KMS-11 (cell line): ENCODE measurements around the gene PCGF5.

Source experiments
- H2AFZ ChIP-seq: fragments of 200-600 bp; sonication (generic); 2 replicates; pipeline ENCODE4 v1.6.1; 2016; ENCODE audit warnings: antibody characterized with exemption, mixed run types, low read depth
- H3K27ac ChIP-seq: fragments of 200-600 bp; sonication (generic); 2 replicates; pipeline ENCODE4 v1.6.1; 2016; ENCODE audit warnings: mild to moderate bottlenecking, mixed run types
- H3K27me3 ChIP-seq: fragments of 200-600 bp; sonication (generic); 2 replicates; pipeline ENCODE4 v1.6.1; 2017; ENCODE audit warnings: mild to moderate bottlenecking, low read depth, mixed run types, moderate library complexity; ENCODE audit not compliant: insufficient read depth
- H3K36me3 ChIP-seq: fragments of 200-600 bp; sonication (generic); 2 replicates; pipeline ENCODE4 v1.6.1; 2017; ENCODE audit warnings: mild to moderate bottlenecking, mixed run types; ENCODE audit not compliant: insufficient read depth
- H3K4me1 ChIP-seq: fragments of 200-600 bp; sonication (generic); 2 replicates; pipeline ENCODE4 v1.6.1; 2016; ENCODE audit warnings: mild to moderate bottlenecking, low read depth, mixed run types; ENCODE audit not compliant: poor library complexity, severe bottlenecking
- H3K4me2 ChIP-seq: fragments of 200-600 bp; sonication (generic); 2 replicates; pipeline ENCODE4 v1.7.0; 2016; ENCODE audit warnings: mild to moderate bottlenecking, mixed run types
- H3K4me3 ChIP-seq: fragments of 200-600 bp; sonication (generic); IDR thresholded peaks from 2 replicates; pipeline ENCODE4 v1.6.1; 2017; ENCODE audit warnings: low read depth, low read length, mixed read lengths; ENCODE audit not compliant: insufficient read depth
- H3K79me2 ChIP-seq: fragments of 200-600 bp; sonication (generic); 2 replicates; pipeline ENCODE4 v1.6.1; 2016; ENCODE audit warnings: low read depth, mixed run types; ENCODE audit not compliant: insufficient read depth
- H3K9ac ChIP-seq: fragments of 200-600 bp; sonication (generic); 2 replicates; pipeline ENCODE4 v1.6.1; 2016; ENCODE audit warnings: mild to moderate bottlenecking, mixed run types
- H4K20me1 ChIP-seq: fragments of 200-600 bp; sonication (generic); 2 replicates; pipeline ENCODE4 v1.6.1; 2016; ENCODE audit warnings: mild to moderate bottlenecking, mixed run types; ENCODE audit not compliant: insufficient read depth
- TF ChIP-seq, protein P1 (sequence below): fragments of 200-600 bp; sonication (generic); conservative IDR thresholded peaks from 2 replicates; pipeline ENCODE4 v1.6.1; 2017; ENCODE audit warnings: low read depth, mild to moderate bottlenecking, antibody characterized with exemption, low read length, moderate library complexity, mixed read lengths

PCGF5 gene

DNA sequence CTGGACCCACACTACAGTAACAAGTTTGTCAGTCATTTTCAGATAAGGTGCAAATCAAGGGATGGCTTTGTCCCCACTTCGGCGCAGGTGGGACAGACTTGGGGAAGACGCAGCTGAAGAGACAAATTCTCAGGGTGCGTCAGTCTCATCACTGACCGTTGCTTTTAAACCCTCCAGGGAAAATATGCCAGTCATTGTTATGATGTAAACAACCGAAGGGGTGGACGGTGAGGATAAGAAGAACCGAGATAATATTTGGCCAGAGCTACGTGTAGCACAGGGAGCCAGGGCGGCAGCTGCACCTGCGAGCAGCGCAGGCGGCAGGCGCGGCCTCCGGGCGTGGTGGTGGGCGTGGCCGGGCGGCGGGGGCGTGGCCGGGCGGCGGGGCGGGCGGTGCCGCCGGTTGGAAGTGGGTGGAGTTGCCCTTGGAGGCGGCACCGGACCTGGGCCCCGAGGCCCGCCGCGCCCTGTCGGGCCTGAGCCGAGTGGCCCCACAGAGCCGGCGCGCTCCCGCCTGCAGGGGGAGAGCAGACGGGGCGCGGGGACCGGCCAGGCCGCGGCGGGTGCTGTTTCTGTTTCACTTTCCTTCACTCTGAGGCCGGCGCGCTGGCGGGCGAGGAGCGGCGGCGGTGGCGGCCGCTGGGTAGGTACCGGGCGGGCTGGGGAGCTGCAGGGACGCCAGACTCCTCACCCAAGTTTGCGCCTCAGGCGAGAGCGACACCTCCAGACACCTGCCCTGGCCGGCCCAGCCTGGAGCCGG, at the start of gene PCGF5:
Gene PCGF5 (plus strand): TSS at position 470 of the 760 bp plus-strand sequence. CDS start 2,209 bp downstream, outside the sequence.
- TF ChIP-seq, protein P1, sequence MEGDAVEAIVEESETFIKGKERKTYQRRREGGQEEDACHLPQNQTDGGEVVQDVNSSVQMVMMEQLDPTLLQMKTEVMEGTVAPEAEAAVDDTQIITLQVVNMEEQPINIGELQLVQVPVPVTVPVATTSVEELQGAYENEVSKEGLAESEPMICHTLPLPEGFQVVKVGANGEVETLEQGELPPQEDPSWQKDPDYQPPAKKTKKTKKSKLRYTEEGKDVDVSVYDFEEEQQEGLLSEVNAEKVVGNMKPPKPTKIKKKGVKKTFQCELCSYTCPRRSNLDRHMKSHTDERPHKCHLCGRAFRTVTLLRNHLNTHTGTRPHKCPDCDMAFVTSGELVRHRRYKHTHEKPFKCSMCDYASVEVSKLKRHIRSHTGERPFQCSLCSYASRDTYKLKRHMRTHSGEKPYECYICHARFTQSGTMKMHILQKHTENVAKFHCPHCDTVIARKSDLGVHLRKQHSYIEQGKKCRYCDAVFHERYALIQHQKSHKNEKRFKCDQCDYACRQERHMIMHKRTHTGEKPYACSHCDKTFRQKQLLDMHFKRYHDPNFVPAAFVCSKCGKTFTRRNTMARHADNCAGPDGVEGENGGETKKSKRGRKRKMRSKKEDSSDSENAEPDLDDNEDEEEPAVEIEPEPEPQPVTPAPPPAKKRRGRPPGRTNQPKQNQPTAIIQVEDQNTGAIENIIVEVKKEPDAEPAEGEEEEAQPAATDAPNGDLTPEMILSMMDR, result no peak; the same call in 1 of the 2 replicates
- Histone ChIP-seq H3K79me2 (peaks cover 33% of the 10 kb centered on the region; the same call in 1 of the 2 replicates), H3K4me2 (peak within 1 kb of the TSS; percentile 90), H2AFZ (peak within 1 kb of the TSS; percentile 50), H3K27me3 (no peaks in the 10 kb centered on the region), H3K9ac (peak within 1 kb of the TSS; percentile 93), H3K27ac (peak within 1 kb of the TSS; percentile 93), H3K4me1 (peaks cover 66% of the 10 kb centered on the region), H3K36me3 (no peaks in the 10 kb centered on the region), H3K4me3 (no peak within 1 kb of the TSS), H4K20me1 (no peaks in the 10 kb centered on the region)

DNA sequence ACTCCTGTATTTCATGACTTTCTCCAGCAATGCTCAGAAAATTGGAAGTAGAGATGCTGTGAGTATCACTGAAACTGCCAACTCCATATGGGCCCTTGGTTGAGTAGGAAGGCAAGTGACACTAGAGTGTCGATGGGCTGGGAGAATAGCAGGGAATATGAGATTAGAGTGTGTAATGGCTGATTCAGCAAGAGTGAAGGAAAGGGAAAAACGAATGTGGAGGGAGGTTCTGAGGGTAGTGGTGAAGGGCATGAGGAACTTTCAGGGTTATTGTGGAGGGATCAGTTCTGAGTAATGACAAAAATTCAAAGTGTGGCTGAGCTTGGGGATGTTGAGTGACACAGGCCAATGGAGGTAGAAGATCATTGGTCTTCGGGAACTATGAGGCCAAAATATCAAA, 49.0 kb upstream of the PCGF5 start:
- Histone ChIP-seq H3K79me2 (peaks cover 31% of the 10 kb centered on the region), H4K20me1 (no peaks in the 10 kb centered on the region; the same call in 1 of the 2 replicates), H2AFZ (no peak overlapping the region), H3K4me1 (peaks cover 1% of the 10 kb centered on the region), H3K27me3 (no peaks in the 10 kb centered on the region), H3K9ac (no peak overlapping the region), H3K4me2 (no peak overlapping the region), H3K4me3 (no peak overlapping the region), H3K27ac (no peak overlapping the region), H3K36me3 (no peaks in the 10 kb centered on the region)
- TF ChIP-seq, protein P1, result no peak

DNA sequence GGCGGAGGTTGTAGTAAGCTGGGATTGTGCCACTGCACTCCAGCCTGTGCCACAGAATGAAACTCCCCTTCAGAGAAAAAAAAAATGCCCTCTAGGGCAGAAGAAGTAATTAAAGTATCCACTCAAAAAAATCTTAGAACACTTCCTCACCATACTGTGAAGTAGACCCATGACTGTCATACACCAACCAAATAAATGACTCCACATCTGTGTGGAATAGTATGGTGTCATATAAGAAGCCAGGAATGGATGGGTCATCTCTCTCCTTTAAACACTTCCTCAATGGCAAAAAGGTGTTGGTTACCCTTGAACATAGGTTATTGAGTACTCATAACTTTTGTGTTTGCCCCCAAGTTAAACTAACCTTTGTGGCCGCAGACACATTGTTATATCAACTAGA, 48.1 kb upstream of the PCGF5 start:
- Histone ChIP-seq H3K4me2 (no peak overlapping the region), H3K27ac (no peak overlapping the region), H3K79me2 (peaks cover 23% of the 10 kb centered on the region), H3K27me3 (no peaks in the 10 kb centered on the region), H3K4me3 (no peak overlapping the region), H3K9ac (no peak overlapping the region), H4K20me1 (no peaks in the 10 kb centered on the region), H2AFZ (no peak overlapping the region), H3K36me3 (no peaks in the 10 kb centered on the region), H3K4me1 (no peaks in the 10 kb centered on the region)
- TF ChIP-seq, protein P1, result no peak

DNA sequence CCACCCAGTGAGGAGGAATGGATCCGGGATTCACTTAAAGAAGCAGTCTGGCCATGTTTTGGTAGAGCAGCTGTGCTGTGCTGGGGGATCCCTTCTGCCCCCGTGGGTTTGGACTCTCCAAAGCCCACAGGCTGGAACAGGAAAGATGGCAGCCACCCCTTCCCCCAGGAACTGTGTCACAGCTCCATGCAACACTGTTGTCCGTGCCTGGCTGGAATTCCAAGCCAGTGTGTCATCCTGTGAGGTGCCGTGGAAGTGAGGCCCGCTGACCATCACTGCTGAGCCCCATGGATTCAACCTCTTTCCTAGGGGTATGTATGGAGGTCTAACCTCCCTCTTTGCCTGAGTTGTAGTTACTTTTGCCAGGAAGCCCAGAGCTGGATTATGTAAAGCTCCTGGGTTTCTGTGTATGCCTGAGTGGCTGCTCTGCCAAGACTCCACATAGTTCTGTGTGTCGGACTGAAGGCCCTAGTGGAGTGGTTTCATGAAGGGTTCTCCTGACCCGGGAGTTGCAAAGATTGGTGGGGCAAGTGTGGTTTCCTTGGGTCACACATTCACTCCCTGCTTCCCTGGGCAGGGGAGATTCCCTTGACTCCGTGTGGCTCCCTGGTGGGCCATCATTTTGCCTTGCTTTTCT, 35.1 kb upstream of the PCGF5 start:
- no peaks in the 10 kb centered on the region for H4K20me1 ChIP-seq
- H3K9ac ChIP-seq, result no peak overlapping the region
- H3K27ac ChIP-seq, result no peak overlapping the region
- peaks cover 30% of the 10 kb centered on the region for H3K79me2 ChIP-seq
- H3K36me3 ChIP-seq, result no peaks in the 10 kb centered on the region
- peaks cover 18% of the 10 kb centered on the region for H3K4me1 ChIP-seq
- H3K27me3 ChIP-seq, result no peaks in the 10 kb centered on the region
- H3K4me2 ChIP-seq, result no peak overlapping the region
- no peak overlapping the region for H3K4me3 ChIP-seq
- TF ChIP-seq, protein P1, result no peak
- no peak overlapping the region for H2AFZ ChIP-seq
